CD8-positive, alpha-beta memory T cell (primary cell): ENCODE measurements around the gene KLHL18. TPM values are rescaled to one million over a fixed set of nuclear protein-coding genes. Genes with fewer than 3 reads are reported as not detected.

Experiments
- CTCF ChIA-PET: fragments of 350-600 bp; sonication (Branson Sonifier 250); formaldehyde crosslinking; loops from one replicate; lab custom pipeline; 2021; ENCODE audit warnings: antibody characterized with exemption; lab: Charles Lee
- POLR2A ChIA-PET: fragments of 350-600 bp; sonication (Branson Sonifier 250); formaldehyde crosslinking; loops from one replicate; lab custom pipeline; 2021; ENCODE audit warnings: antibody characterized with exemption; lab: Charles Lee
- DNase-seq, 5 donors: peaks; one replicate each; pipeline versions ENCODE4 v3.0.0 to v3.0.0-alpha.2; 2020 to 2022; ENCODE audit warnings: mixed read lengths in 1 of 5
- H3K27ac ChIP-seq: one replicate; pipeline ENCODE4 v1.7.0; 2013; ENCODE audit warnings: low read depth, mild to moderate bottlenecking, low read length, moderate library complexity
- H3K27me3 ChIP-seq: 2 replicates; pipeline ENCODE4 v1.7.0; 2013; ENCODE audit warnings: low read length, mild to moderate bottlenecking; ENCODE audit not compliant: insufficient read depth, poor library complexity, severe bottlenecking
- H3K36me3 ChIP-seq: 2 replicates; pipeline ENCODE4 v1.7.0; 2013; ENCODE audit warnings: mild to moderate bottlenecking, low read length, moderate library complexity; ENCODE audit not compliant: insufficient read depth
- H3K4me1 ChIP-seq: 2 replicates; pipeline ENCODE4 v1.7.0; 2013; ENCODE audit warnings: mild to moderate bottlenecking, low read length, moderate library complexity; ENCODE audit not compliant: insufficient read depth
- H3K4me3 ChIP-seq: 2 replicates; pipeline ENCODE4 v1.7.0; 2013; ENCODE audit warnings: mild to moderate bottlenecking, low read length
- H3K9me3 ChIP-seq: 2 replicates; pipeline ENCODE4 v1.7.0; 2013; ENCODE audit warnings: mild to moderate bottlenecking, low read length
- H3K27ac Mint-ChIP-seq, 8 donors: one replicate each; pipeline ENCODE4 v1.8.0; 2020 to 2021; ENCODE audit warnings: mixed read lengths in 8 of 8, mild to moderate bottlenecking in 6 of 8, inconsistent platforms in 3 of 8, moderate library complexity in 3 of 8
- H3K27me3 Mint-ChIP-seq, 2 donors: one replicate each; pipeline ENCODE4 v1.8.0; 2020 to 2021; ENCODE audit warnings: mixed read lengths in 2 of 2, mild to moderate bottlenecking in 1 of 2, moderate library complexity in 1 of 2
- H3K36me3 Mint-ChIP-seq, 3 donors: one replicate each; pipeline ENCODE4 v1.8.0; 2020 to 2021; ENCODE audit warnings: mixed read lengths in 3 of 3, inconsistent platforms in 1 of 3, mild to moderate bottlenecking in 1 of 3
- H3K4me1 Mint-ChIP-seq, 3 donors: one replicate each; pipeline ENCODE4 v1.8.0; 2020 to 2021; ENCODE audit warnings: mixed read lengths in 3 of 3, inconsistent platforms in 1 of 3, mild to moderate bottlenecking in 1 of 3
- H3K4me3 Mint-ChIP-seq, 7 donors: one replicate each; pipeline ENCODE4 v1.8.0; 2020 to 2021; ENCODE audit warnings: mixed read lengths in 7 of 7, mild to moderate bottlenecking in 6 of 7, moderate library complexity in 4 of 7, inconsistent platforms in 2 of 7
- H3K9me3 Mint-ChIP-seq, 5 donors: one replicate each; pipeline ENCODE4 v1.8.0; 2020 to 2022; ENCODE audit warnings: mixed read lengths in 5 of 5, mild to moderate bottlenecking in 3 of 5, moderate library complexity in 2 of 5, inconsistent platforms in 1 of 5
- polyA plus RNA-seq: library from polyadenylated mRNA; unstranded; fragments of 300-500 nt; fragmentation: Illumina TruSeq; gene quantifications from one replicate; pipeline ENCODE4 v1.2.3, GENCODE V29; 2021
- total RNA-seq, 2 experiments: library from RNA; stranded (reverse); gene quantifications; one replicate each; pipeline ENCODE4 v1.2.3, GENCODE V29; 2021

The KLHL18 gene
- total and polyA plus RNA-seq, 3 experiments from 2014 or later, result 14.2 to 46.8 (median 44.5) TPM

DNA sequence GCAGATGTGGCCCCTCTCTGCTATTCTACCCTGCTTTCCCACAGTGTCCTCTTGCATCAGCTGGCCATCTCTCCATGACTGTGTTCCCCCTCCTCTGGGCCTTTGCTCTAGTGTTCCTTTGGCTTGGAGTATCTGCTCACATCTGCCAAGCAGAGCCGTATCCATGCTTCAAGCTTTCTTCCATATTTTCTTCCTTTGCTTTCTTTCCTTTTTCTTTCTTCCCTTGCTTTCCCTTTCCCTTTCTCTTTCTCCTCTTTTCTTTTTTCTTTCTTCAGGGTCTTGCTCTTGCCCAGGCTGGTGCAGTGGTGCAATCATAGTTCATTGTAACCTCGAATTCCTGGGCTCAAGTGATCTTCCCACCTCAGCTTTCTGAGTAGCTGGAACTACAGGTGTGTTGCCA lies 12.6 kb downstream of the KLHL18 start:
- H3K27ac Mint-ChIP-seq, result peak overlapping the region in 2 of 8 donors; percentile 26 to 32
- no peaks in the 10 kb centered on the region for H3K9me3 Mint-ChIP-seq
- CTCF ChIA-PET, result interaction anchor here (0.7 kb wide), 1 partner anchor 28 kb away, joined by 4 read pairs; no protein-coding TSS in a partner anchor
- no peak overlapping the region for H3K4me3 ChIP-seq
- H3K4me1 Mint-ChIP-seq, result peaks cover 41 to 74% (median 56%) of the 10 kb centered on the region in 3 donors
- H3K4me3 Mint-ChIP-seq, result peak overlapping the region in 1 of 7 donors; percentile 23
- H3K36me3 ChIP-seq, result no peaks in the 10 kb centered on the region
- POLR2A ChIA-PET, result interaction anchor here (1.0 kb wide), 1 partner anchor 131 kb away, joined by 4 read pairs; no protein-coding TSS in a partner anchor
- peaks cover 0 to 45% (median 9%) of the 10 kb centered on the region in 3 donors for H3K36me3 Mint-ChIP-seq
- no peaks in the 10 kb centered on the region for H3K9me3 ChIP-seq
- H3K27me3 ChIP-seq, result no peaks in the 10 kb centered on the region
- peaks cover 11% of the 10 kb centered on the region for H3K4me1 ChIP-seq
- H3K27me3 Mint-ChIP-seq, result no peaks in the 10 kb centered on the region
- DNase-seq, result no peak
- no peak overlapping the region for H3K27ac ChIP-seq

- CTCF ChIA-PET, result no interaction called here
- Histone ChIP-seq H3K27ac (no peak overlapping the region), H3K4me1 (peaks cover 11% of the 10 kb centered on the region), H3K9me3 (no peaks in the 10 kb centered on the region), H3K36me3 (no peaks in the 10 kb centered on the region), H3K4me3 (no peak overlapping the region), H3K27me3 (no peaks in the 10 kb centered on the region)
- H3K4me1 Mint-ChIP-seq, result peaks cover 41 to 76% (median 54%) of the 10 kb centered on the region in 3 donors
- peaks cover 0 to 42% (median 10%) of the 10 kb centered on the region in 3 donors for H3K36me3 Mint-ChIP-seq
- H3K27me3 Mint-ChIP-seq, result no peaks in the 10 kb centered on the region
- H3K4me3 Mint-ChIP-seq, result no peak overlapping the region
- POLR2A ChIA-PET, result no interaction called here
- peak overlapping the region in 3 of 8 donors; percentile 43 to 67 (median 62) for H3K27ac Mint-ChIP-seq
- DNase-seq, result no peak
- no peaks in the 10 kb centered on the region for H3K9me3 Mint-ChIP-seq
These were observed 13.2 kb downstream of the KLHL18 start for GRCh38 chr3:47295976-47296375.

- CTCF ChIA-PET, result interaction anchor here (1.3 kb wide), 1 partner anchor 132 kb away, joined by 3 read pairs; no protein-coding TSS in a partner anchor
These were observed 14.0 kb downstream of the KLHL18 start for GRCh38 chr3:47296562-47297302.

DNA sequence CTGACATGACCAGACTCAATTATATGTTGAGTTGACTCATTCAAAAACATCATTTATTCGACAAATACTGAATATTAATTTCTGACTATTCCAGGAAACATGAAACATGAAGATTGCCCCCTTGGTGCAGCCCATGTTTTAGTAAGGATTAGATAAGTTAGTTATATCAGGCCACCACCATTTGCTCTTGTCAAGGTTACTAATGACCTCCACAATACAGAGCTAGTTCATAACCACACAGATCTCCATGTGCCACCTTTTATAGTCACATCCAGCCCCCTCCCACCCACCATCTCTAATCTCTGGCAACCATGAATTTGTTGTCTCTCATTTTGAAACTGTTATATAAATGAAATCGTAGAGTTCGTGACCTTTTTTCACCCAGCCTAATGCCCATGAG lies 15.7 kb downstream of the KLHL18 start:
- H3K27ac Mint-ChIP-seq, result peak overlapping the region in 3 of 8 donors; percentile 6 to 24 (median 9)
- Histone ChIP-seq H3K36me3 (peaks cover 3% of the 10 kb centered on the region), H3K9me3 (no peaks in the 10 kb centered on the region), H3K4me1 (peaks cover 11% of the 10 kb centered on the region), H3K27me3 (no peaks in the 10 kb centered on the region), H3K4me3 (no peak overlapping the region), H3K27ac (no peak overlapping the region)
- ChIA-PET CTCF (no interaction called here), POLR2A (interaction anchor here (0.7 kb wide), 1 partner anchor 266 kb away, joined by 8 read pairs; no protein-coding TSS in a partner anchor)
- H3K36me3 Mint-ChIP-seq, result peaks cover 0 to 62% (median 14%) of the 10 kb centered on the region in 3 donors
- no peaks in the 10 kb centered on the region for H3K27me3 Mint-ChIP-seq
- H3K4me1 Mint-ChIP-seq, result peaks cover 37 to 75% (median 43%) of the 10 kb centered on the region in 3 donors
- H3K4me3 Mint-ChIP-seq, result no peak overlapping the region
- no peaks in the 10 kb centered on the region for H3K9me3 Mint-ChIP-seq
- no peak for DNase-seq

More at GRCh38 chr3:47296562-47297302, 14.0 kb downstream of the KLHL18 start:
- peaks cover 11% of the 10 kb centered on the region for H3K4me1 ChIP-seq
- H3K27me3 ChIP-seq, result no peaks in the 10 kb centered on the region
- Mint-ChIP-seq H3K4me3 (no peak overlapping the region), H3K4me1 (peaks cover 41 to 79% (median 48%) of the 10 kb centered on the region in 3 donors), H3K9me3 (no peaks in the 10 kb centered on the region), H3K27me3 (no peaks in the 10 kb centered on the region), H3K27ac (peak overlapping the region in 5 of 8 donors; percentile 26 to 62 (median 51)), H3K36me3 (peaks cover 0 to 47% (median 10%) of the 10 kb centered on the region in 3 donors)
- POLR2A ChIA-PET, result no interaction called here
- no peaks in the 10 kb centered on the region for H3K36me3 ChIP-seq
- no peak overlapping the region for H3K27ac ChIP-seq
- H3K9me3 ChIP-seq, result no peaks in the 10 kb centered on the region
- no peak overlapping the region for H3K4me3 ChIP-seq
- no peak for DNase-seq

GRCh38 chr3:47299381-47300318 lies 16.9 kb downstream of the KLHL18 start:
- peaks cover 0 to 60% (median 10%) of the 10 kb centered on the region in 3 donors for H3K36me3 Mint-ChIP-seq
- peaks cover 3% of the 10 kb centered on the region for H3K36me3 ChIP-seq

DNA sequence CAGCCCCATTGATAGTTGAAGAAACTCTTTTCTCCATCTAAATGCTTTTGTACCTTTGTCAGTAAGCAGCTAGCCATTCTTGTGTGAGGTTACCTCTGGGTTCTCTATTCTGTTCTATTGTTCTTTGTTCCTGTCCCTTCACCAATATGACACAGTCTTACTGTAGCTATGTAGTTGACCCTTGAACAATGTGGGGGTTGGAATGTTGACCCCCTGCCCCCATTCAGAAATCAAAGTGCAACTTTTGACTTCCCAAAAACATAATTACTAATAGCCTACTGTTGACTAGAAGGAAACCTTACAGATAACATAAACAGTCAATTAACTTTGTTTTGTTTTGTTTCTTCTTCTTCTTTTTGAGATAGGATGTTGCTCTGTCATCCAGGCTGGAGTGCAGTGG lies 18.7 kb downstream of the KLHL18 start:
- Histone ChIP-seq H3K36me3 (peaks cover 3% of the 10 kb centered on the region), H3K27ac (no peak overlapping the region), H3K4me1 (peaks cover 7% of the 10 kb centered on the region), H3K27me3 (no peaks in the 10 kb centered on the region), H3K4me3 (no peak overlapping the region), H3K9me3 (no peaks in the 10 kb centered on the region)
- Mint-ChIP-seq H3K4me1 (peaks cover 29 to 63% (median 39%) of the 10 kb centered on the region in 3 donors), H3K36me3 (peaks cover 0 to 58% (median 13%) of the 10 kb centered on the region in 3 donors), H3K4me3 (no peak overlapping the region), H3K27me3 (no peaks in the 10 kb centered on the region), H3K27ac (no peak overlapping the region), H3K9me3 (no peaks in the 10 kb centered on the region)
- ChIA-PET POLR2A (no interaction called here), CTCF (no interaction called here)
- no peak for DNase-seq

More at GRCh38 chr3:47299381-47300318, 16.9 kb downstream of the KLHL18 start:
- Histone ChIP-seq H3K27me3 (no peaks in the 10 kb centered on the region), H3K4me3 (no peak overlapping the region), H3K9me3 (no peaks in the 10 kb centered on the region), H3K27ac (no peak overlapping the region), H3K4me1 (peaks cover 11% of the 10 kb centered on the region)
- no peak overlapping the region for H3K4me3 Mint-ChIP-seq
- ChIA-PET POLR2A (no interaction called here), CTCF (no interaction called here)
- H3K9me3 Mint-ChIP-seq, result no peaks in the 10 kb centered on the region
- H3K4me1 Mint-ChIP-seq, result peaks cover 32 to 65% (median 39%) of the 10 kb centered on the region in 3 donors
- peak overlapping the region in 2 of 8 donors; percentile 20 to 72 for H3K27ac Mint-ChIP-seq
- DNase-seq, result no peak
- no peaks in the 10 kb centered on the region for H3K27me3 Mint-ChIP-seq

DNA sequence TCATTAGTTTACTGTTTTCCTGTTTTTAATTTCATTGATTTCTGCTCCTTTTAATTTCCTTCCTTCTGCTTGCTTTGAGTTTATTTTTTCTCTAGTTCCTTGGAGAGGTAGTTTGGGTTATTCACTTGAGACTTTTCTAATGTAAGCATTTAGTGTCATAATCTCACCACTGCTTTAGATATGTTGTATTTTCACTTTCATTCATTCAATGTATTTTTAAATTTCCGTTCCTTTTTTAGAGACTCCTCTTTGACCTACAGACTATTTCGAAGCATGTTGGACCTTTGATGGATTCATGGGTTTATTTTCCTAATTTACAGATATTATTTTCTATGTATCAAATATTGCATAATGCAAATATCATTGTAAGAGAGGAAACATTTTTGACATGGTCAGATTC lies 23.3 kb downstream of the KLHL18 start:
- Mint-ChIP-seq H3K4me1 (peaks cover 18 to 44% (median 41%) of the 10 kb centered on the region in 3 donors), H3K27ac (no peak overlapping the region), H3K9me3 (no peaks in the 10 kb centered on the region), H3K36me3 (peaks cover 10 to 59% (median 20%) of the 10 kb centered on the region in 3 donors), H3K27me3 (no peaks in the 10 kb centered on the region), H3K4me3 (no peak overlapping the region)
- H3K4me1 ChIP-seq, result no peaks in the 10 kb centered on the region
- H3K9me3 ChIP-seq, result no peaks in the 10 kb centered on the region
- ChIA-PET POLR2A (no interaction called here), CTCF (no interaction called here)
- H3K27ac ChIP-seq, result no peak overlapping the region
- DNase-seq, result no peak
- peaks cover 3% of the 10 kb centered on the region for H3K36me3 ChIP-seq
- no peak overlapping the region for H3K4me3 ChIP-seq
- H3K27me3 ChIP-seq, result no peaks in the 10 kb centered on the region
